ENCODE results near the gene MMAA.
"Not testable (repeated sequence)": the region's sequence is repeated elsewhere in the genome, so short reads cannot be mapped to it uniquely, and the experiment has no call there.

The MMAA gene

DNA sequence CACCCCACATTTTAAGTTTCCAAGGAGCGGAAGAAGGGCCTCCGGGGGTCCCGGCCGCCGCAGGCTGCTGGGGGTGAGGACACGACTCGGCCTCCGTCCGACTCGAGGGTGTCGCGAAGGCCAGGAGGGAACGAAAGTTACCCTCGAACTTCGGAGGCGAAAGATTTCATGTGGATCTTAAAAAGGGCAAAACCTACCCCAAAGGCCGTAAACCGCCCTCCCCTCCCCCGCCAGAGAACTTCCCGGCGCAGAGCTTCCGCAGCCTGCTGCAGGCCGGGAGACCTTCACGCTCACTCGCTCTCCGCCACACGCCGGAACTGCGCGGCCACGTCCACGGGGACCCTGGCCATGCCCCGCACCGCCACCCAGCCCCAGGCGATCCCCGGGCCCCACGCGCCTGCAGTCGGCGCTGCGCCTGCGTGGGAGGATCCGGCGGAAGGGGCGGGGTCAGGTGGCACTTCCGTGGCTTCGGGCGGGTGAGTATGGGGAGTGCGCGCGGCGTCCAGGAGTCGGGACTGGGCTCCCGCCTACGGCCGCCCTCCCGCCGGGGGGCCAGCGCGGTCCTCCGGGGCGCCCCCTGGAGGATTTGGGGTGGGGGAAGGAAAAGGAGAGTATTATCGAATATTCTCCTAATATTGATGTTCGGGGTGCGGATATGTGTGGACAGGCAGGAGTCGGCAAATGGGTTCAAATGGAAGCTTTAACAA lies at the start of gene MMAA:
TSS of gene MMAA (plus strand) at position 454 of the 707 bp plus-strand sequence. CDS start 19,755 bp downstream, outside the sequence.
- DNase-seq, result peak; percentile 51

DNA sequence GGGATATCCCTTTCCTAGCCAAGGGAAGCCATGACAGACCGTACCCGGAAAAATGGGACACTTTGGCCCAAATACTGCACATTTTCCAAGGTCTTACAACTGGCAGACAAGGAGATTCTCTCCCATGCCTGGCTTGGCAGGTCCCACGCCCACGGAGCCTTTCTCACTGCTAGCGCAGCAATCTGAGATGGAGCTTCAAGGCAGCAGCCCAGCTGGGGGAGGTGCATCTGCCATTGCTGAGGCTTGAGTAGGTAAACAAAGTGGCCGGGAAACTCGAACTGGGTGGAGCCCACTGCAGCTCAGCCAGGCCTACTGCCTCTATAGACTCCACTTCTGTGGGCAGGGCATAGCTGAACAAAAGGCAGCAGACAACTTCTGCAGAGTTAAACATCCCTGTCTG lies 44.6 kb upstream of the MMAA start:
- DNase-seq, result not testable (repeated sequence)

DNA sequence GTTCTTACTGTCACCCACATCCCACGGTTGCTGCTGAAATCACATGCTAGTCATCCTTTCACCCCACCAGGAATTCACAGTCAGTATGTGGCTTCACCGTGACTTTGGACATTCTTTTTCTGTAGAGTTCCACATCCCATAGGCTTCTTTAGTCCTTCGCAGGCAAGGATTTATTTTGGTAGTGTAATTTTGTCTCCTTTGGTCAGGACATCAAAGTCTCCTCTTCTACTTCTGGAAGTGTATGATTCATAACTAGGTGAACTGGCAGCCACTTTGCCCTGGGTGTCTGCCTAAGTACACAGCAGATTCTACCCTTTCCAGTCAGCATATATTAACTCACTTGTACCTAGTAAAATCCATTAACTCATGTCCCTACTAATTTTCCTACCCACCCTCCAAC lies 38.3 kb upstream of the MMAA start:
- no peak for DNase-seq

DNA sequence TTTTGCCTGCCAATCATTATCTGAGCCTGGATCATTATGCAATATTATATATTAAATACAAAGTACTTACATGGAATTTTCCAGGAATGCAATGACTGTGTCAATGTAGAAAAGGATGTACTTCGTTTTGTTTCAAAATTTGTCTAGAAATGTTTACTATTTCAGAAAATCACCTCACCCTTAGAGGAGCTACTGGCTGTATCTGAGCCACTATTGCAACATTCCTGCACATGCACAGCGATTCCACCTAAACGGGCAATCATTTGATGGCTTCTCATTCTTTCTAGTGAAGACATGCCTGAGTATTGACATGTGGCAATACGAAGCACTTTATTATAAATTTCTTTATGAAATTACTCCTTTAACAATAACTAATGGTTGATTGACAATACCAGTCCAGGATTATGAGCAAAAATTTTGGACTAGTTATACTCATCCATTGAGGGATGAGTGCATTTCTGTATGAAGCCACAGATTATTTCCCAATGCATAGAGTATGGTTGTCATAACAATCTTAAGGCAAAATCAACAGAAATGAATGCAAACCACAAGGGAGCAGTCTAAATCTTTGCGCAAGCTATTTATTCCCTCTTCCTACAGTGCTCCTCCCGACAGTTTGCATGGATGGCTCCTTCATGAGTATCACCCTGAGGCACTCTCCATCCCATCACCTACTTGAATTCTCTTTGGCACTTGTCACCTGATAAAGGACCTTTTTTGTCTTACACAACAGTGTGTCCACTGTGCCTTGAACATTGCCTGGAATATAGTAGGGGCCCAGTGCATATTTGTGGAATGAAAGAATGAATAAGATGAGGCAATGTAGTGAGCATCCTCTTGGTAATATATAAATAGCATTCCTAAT lies 35.8 kb upstream of the MMAA start:
- DNase-seq, result no peak

DNA sequence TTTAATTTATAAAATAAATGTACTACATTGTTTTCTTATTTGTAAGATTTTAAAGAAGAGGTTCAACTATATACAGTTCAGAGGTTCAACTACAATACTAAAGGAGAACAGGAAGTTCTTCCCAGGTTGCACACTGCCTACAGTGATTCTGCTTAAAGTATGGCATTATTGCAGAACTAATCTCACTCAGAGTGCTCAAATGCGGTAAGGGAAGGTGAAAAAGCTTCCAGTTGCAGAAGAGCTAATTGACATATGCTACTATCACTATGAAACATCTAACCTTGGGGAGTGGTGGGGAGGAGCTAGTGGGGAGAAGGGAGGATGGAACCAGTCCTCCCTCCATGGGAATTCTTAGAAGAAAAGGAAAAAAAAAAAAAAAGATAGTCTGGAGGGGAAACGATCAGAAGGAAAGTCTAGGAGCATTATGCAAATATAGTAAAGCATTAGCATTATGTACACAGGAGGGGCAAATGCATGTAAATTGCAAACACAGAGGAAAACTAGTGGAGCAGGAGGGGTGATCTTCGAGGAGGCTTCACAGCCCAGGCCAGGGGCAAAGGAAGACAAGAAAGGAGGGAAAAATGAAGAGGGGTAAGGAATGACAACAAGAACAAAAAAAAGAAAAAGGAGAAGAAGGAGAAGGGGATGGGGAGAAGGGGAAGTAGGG lies 32.0 kb upstream of the MMAA start:
- no peak for DNase-seq

DNA sequence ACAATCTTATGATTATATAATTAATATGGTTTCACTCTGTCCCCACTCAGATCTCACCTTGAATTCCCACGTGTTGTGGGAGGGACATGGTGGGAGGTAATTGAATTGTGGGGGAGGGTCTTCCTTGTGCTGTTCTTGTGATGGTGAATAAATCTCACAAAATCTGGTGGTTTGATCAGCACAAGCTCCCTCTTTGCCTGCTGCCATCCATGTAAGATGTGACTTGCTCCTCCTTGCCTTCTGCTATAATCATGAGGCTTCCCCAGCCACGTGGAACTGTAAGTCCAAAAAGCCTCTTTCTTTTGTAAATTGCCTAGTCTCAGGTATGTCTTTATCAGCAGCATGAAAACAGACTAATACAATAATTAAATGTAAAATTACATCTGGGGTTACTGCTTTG lies 29.8 kb upstream of the MMAA start:
- not testable (repeated sequence) for DNase-seq

DNA sequence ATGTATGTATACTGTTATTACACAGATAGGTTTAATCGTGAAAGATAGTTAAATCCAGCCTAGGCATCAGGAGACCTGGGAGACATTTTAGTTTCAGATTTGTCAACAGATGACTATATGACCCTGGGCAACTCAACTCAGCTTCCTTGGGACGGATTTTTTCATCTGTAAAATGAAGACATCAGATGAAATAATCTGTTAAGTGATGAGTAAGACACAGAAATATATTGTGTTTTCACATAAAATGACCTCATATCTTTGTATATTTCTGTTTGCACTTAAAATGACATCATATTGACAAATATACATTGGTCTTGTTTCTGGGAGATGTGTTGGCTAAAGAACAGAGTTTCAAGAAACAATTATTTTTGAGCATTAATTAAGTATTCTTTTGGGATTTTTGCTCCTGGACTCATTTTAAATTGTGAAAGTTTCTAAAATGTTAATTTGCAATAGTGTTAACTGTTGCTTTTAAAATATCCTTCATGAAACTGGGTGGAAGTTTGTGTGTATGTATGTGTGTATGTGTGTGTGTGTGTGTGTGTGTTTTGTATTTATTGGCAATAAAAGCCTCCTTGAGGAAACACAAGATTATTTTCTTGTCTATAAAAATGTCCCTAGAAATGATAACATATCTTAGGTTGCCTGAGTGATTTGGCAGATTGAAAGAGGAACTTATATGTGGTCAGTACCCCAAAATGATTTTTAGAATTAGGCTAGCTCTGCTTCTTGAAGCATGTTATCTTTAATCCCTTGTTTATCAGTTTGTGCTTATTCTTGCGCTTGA lies 29.1 kb upstream of the MMAA start:
- DNase-seq, result no peak

DNA sequence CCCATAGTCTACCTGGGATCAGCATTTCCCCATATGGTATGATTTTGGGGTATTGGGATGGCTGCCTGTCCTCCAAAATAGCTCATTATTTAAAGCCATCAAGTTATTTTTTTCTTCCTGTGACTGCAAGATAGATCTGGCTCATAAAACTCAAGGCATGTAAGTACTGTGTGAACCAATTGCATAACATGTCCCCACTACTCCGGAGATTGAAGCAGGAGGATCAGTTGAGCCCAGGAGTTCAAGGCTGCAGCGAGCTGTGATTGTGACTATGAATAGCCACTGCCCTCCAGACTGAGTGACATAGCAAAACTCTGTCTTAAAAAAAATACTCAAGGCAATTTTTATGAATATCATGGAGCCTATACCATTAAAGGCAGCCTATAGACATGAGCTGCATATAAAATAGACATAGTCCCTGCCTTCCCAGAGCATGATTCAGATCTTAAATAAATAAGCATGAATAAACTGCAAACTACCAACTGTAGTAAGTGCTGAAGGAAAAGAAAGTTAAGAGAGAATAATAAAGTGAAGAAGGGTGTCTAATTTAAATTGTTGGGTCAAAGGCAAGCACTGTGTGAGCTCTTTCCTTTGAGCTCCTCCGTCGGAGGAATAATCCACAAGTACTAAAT lies 16.9 kb upstream of the MMAA start:
- DNase-seq, result no peak

DNA sequence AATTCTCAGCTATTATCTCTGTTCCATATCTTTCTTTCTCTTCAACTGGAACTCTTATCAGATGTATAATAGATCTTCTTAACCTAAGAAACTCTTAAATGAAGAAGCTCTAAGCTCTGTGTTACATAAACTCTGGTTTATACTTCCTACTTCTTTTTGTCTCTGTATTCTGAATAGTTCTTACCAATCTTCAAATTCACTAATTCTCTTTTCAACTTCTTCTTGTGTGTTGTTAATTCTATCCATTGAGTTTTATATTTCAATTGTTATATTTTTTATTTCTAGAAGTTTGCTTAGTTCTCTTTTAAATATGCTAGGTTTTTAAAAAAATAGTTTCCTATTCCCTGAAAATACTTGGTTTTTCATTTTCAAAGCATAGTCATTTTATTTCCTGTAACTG lies 13.2 kb upstream of the MMAA start:
- DNase-seq, result no peak

DNA sequence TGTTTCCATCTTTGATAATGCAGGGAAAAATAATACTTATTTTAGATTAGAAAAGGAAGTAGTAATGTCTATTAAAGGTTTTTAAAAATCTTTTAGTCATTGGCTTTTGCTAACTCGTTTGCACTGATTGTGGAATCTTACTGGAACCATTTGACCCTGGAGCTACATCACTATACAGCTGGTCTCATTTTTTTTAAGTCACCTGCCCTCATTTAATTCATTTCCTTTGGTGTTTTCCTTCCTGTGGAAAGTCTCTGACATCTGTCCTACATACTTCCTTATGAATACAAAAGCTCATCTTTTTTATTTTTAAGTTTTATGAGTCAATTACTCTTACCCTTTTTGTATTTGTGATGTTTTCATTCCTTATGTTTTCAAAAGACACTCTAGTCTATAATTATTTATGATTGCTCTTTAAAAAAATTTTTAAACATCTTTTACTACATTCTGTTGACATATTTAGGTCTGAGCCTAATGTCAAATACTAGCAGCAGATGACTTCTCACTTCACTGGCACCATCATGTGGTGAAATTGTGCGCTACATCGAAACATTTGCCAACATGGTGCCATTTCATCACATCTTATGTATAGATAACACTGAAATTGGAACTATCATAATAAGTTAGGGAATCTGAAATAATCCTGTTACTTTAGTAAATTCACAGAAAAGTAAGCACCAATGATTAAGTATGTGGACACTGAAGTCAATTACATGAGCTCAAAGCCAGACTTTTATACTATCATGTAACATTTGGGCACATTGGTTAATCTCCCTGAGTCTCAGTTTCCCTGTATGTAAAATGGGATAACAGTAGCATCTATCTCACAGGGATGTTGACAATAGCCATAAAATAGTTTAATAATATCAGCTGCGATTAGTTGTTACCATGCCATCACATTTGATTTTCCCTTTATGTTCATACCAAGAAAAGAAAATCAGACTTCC lies 9.4 kb upstream of the MMAA start:
- peak; percentile 22 for DNase-seq

DNA sequence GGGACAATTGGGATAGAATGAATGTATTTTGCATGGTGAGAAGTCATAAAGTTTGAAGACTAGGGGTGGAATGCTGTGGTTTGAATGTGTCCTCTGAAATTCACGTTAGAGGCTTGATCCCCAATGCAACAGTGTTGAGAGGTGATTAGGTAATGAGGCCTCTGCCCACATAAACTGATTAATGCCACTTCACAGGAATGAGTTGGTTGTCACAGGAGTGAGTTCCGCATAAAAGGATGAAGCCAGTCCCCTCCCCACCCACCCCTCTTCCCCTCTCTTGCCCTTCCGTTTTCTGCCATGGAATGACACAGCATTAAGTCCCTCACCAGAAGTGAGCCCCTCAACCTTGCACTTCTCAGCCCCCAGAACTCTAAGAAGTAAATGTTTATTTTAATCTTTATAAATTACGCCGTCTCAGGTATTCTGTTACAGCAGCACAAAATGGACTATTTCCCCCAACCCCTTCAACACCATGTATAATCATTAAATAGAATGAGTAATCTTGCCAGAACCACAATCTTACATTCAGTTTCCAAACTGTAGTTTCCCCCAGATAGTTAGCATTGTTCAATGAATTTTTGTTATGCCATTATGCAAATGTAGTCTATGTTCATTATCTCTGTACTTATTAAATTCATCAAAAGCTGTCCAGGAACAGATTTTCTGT lies 5.5 kb upstream of the MMAA start:
- no peak for DNase-seq

DNA sequence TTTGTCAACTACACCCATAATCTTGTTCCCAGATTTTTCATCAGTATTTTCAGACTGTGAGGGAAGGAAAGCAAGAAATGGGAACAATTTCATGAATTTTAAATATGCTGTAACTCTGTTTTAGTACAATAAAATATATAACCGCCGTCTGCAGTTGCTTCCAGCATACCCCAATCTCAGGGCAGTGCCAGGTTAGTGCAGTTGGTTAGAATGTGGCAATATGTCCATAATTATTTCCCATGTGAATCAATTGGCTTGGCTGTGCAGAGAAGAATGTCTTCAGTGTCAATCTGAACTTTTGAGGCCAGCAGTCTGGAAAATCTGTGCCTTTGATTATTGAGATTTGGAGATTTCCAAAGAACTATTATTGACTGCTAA lies 5.0 kb upstream of the MMAA start:
- no peak for DNase-seq

DNA sequence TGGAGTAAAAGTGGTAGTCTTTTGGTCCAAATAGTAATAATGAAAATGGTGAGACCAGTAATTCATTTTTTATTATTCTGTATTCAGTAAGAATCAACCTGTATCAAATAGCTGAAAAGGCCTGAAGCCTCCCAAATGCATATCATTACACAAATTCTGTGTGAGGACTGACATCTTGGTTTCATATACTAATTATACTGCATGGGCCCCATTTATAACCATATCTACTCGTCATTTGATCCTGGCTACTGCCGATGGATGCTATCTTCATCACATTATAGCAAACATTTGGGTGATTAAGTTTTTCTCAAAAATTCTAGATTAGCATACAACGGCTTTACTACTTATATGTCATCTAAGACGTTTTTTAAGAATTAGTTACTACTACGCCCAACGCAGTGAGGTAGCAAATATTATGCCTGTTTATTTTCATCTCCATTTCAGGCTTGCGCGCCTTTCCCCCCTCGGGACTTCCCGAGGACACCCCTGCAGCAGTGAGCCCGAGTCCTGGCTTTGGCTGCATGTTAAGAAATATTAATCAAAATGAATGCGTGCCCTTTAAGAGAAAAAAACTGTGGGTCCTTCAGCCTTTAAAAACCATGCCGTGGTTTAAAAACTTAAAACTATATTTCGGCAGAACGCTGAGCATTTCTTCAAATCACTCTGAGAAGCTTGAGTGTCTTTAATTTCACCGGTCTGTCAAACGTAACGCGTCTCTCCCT lies 814 bp upstream of the MMAA start:
- no peak for DNase-seq

DNA sequence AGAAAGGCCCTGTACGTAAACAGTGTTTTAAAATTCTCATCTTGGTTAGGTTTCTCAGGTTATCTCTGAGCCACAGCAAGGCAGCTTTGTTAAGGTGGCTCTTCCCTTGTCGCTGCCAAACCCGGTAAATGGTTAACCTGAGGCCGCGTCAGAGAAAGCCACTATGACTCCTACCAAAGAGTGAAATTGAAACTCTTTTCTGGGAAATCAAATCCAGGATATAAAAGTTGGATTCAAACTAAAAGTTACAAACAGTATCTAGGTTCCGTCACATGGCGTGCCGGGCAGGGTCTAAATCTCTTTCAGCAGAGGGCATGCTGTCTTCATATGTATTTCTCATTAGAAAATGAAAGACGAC lies 433 bp downstream of the MMAA start:
- DNase-seq, result peak; percentile 38

DNA sequence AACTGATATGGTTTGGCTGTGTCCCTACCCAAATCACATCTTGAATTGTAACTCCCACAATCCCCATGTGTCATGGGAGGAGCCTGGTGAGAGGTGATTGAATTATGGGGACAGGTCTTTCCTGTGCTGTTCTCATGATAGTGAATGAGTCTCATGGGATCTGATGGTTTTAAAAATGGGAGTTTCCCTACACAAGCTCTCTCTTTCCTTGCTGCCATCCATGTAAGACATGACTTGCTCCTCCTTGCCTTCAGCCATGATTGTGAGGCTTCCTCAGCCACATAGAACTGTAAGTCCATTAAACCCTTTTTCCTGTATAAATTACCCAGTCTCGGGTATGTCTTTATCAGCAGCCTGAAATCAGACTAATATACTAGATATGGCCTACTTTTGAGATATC lies 2.9 kb downstream of the MMAA start:
- DNase-seq, result not testable (repeated sequence)

DNA sequence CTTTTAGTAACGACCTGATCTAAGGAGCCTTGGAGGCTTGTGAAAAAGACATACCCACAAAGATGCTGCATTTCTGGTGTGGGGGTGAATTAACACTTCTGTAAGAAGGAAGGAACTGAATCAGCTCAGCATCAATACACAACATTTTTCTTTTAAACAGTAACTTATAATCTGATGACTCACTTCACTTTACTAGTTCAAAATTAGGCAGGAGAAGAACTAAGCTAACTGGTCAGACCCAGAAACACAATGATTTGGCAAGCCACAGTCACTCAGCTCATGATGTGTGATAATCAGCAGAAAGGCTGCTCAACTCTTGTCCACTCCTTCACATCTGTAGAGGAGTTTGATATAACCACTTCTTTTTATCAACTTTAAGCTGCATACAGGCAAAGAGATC lies 4.6 kb downstream of the MMAA start:
- no peak for DNase-seq

DNA sequence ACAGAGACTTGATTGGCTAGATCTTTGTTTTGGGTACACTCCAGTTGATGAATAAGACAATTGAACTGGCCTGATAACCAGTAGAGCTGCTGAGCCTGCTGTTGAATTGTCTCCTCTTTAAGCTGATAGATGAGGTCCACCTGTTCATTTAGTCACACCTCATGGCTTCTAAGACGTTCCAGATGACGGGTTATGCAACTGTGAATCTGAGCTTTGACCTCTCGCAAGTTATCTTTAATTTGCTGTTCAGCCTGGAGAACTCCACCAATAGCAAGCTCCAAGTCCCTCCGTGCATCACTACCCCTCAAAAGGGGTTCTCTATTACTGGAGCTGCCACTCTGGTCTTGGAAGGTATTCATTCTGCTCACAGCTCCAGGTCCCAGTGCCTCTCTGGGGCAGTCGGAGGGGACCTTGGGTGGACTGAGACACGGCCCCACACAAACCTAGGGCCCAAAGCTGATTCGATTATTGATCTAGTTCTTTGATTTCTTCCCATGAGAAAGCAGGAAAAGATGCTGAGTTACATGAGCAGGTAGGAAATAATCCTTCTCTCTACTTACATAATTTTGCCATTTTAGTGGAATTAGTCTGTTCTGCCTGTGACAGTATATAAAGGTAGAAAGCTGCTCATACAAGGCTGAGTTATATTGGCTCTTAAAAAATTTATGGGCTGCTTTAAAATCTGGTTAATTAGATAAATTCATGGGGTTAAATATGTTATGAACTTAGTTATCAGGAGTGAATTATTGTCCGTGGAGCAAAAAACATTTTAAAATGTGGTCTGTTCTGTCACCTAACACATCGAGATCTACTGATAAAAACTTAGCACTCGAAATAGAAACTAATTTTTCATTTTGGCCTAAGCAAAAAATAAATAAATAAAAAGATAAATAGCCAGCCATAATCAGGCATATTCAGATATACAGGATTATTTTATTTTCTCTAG lies 6.8 kb downstream of the MMAA start:
- no peak for DNase-seq

DNA sequence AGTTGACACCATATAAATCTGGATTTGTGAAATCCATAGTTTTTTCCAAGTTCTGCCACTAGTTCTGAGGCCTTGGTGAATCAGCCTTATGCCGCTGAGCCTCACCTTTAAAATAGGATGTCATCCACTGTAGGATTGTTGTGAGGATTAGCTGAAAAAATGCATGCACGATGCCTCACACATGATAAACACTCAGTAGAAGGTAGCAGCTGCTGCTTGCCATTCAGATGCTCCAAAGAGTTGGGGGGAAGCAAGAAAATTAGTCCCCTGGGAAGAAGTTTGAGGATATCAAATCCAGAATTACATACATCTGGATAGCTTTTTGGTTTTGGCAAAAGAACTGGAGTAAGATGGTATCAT lies 7.4 kb downstream of the MMAA start:
- DNase-seq, result no peak

DNA sequence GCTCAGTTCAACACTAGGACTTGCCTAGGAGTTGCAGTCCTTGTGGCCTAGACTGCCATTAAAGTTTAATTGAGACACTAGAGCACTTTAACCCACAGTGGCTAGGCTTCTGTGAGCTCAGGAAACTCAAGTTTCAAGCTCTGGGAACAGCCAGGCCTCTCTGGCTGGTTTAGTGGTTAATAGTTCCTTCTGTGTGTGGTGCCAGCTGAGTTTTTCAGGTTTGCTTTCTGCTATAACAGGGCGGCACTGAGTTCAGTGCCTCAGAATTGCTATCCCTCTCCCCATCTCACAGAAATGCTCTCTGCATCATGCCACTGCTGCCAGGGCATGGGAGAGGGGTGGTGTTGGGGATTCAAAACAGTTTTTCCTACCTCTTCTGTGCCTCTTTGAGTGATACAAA lies 15.9 kb downstream of the MMAA start:
- no peak for DNase-seq

Measured in NCI-H748 treated with DMSO at 0.1 percent for 48 hours (cell line).